ENCODE data around the gene OSM. TPM values are rescaled to one million over a fixed set of nuclear protein-coding genes. Genes with fewer than 3 reads are reported as not detected.

OSM gene
- total RNA-seq, 4 donors from 2014 or later = 4.1 to 7.7 TPM; not detected in 2

DNA sequence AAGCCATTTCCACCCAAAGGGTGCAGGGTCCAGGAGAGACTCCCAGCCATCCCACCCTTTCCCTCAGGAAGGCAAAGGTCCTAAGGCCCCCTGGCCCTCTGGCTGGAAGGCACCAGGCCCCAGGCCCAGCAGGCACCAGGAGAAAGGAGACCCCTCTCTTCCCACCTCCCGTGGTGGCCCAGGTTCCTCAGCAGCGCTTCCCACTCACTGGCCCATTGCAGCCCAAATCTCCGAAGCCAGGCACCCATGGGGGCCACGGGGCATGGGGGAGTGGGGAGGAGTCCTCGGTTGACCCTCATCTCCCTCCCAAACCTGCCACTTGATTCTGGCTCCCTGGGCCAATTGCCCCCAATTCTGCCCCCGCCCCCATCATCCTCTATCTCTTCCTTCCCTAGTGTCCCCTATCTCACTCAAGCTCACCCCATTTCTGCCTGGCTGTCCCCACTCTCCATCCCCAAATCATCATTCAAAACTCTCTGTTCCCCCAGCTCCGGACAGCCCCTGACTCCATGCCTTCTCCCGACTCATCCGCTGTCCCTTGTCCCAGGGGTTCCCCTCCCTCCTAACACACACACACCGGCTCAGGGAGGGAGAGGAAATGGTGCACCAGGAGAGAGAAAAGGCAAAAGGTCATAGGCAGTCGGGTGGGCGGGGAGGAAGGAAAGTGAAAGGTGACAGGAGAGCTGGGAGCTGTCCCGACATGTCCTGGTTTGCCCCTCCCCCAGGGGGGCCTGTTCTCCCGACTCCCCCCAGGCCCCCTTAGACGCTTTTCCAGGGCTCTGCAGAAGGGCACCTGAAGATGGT, 21.3 kb downstream of the OSM start:
- WGBS, 2 donors (ENCODE audit: low coverage in 1 of 2) = 74 to 100% methylated on average over 1 to 5 of the region's 15 CpGs
- Histone ChIP-seq H3K4me1 (peaks cover 0 to 19% (median 14%) of the 10 kb centered on the region in 3 donors), H3K27me3 (peaks cover 74% of the 10 kb centered on the region), H3K27ac (peak overlapping the region in 1 of 4 donors; percentile 64), H3K4me3 (peak overlapping the region in 1 of 2 donors; percentile 54), H3K36me3 (no peaks in the 10 kb centered on the region), H3K9me3 (no peaks in the 10 kb centered on the region)
- no peak for ATAC-seq
- TF ChIP-seq, protein P1, sequence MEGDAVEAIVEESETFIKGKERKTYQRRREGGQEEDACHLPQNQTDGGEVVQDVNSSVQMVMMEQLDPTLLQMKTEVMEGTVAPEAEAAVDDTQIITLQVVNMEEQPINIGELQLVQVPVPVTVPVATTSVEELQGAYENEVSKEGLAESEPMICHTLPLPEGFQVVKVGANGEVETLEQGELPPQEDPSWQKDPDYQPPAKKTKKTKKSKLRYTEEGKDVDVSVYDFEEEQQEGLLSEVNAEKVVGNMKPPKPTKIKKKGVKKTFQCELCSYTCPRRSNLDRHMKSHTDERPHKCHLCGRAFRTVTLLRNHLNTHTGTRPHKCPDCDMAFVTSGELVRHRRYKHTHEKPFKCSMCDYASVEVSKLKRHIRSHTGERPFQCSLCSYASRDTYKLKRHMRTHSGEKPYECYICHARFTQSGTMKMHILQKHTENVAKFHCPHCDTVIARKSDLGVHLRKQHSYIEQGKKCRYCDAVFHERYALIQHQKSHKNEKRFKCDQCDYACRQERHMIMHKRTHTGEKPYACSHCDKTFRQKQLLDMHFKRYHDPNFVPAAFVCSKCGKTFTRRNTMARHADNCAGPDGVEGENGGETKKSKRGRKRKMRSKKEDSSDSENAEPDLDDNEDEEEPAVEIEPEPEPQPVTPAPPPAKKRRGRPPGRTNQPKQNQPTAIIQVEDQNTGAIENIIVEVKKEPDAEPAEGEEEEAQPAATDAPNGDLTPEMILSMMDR (IDR thresholded peaks at IDR 0.05) = no peak
- TF ChIP-seq EP300 (IDR thresholded peaks at IDR 0.05) (no peak), POLR2A (IDR thresholded peaks at IDR 0.05) (no peak), POLR2AphosphoS5 (IDR thresholded peaks at IDR 0.05) (no peak)

DNA sequence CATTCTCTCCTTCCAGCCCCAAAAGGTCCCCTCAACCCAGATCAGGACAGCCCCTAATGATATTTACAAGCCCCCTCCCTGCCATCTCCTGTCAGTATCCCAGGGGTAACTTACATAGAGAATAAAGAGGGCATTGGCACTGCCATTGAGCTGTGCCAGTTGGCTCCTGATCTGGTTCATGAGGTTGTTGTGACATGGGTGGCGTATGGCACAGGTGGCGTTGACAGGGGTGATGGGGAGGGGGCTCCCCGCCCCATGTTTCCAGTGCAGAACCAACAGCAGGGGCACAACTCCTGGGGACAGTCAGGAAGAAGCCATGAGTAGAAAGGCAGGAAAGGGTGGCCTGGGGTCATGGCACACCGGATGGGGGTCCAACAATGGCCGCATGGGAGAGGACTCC, 22.0 kb downstream of the OSM start:
- ATAC-seq = no peak
- TF ChIP-seq, protein P1 (IDR thresholded peaks at IDR 0.05) = no peak
- TF ChIP-seq EP300 (IDR thresholded peaks at IDR 0.05) (no peak), POLR2A (IDR thresholded peaks at IDR 0.05) (no peak), POLR2AphosphoS5 (IDR thresholded peaks at IDR 0.05) (no peak)
- Histone ChIP-seq H3K27me3 (peaks cover 73% of the 10 kb centered on the region), H3K9me3 (no peaks in the 10 kb centered on the region), H3K27ac (no peak overlapping the region), H3K36me3 (no peaks in the 10 kb centered on the region), H3K4me1 (peaks cover 0 to 19% (median 14%) of the 10 kb centered on the region in 3 donors), H3K4me3 (no peak overlapping the region)
- 100% methylated on average over 2 of the region's 5 CpGs; no CpG with 5 or more reads in 1 of the 2 donors for WGBS, 2 donors (ENCODE audit: low coverage in 1 of 2)

DNA sequence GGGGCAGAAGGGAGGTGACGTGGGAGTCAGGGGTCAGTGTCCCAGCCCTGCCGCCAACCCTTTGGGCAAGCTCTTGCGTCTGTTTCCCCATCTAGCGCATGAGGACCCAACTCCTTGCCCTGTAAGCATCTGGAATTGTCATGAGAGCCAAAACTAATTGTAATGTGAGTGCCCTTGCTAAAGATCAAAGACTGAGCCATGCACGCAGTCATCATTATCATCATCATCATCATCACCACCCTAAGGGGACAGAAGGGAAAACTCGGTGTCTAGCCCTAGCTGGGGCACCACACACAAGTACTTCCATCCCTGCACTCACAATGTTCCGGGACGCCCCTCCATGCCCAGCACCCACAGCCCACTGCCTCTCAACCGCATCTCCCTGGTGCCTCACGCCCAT, 22.6 kb downstream of the OSM start:
- H3K27me3 ChIP-seq = peaks cover 67% of the 10 kb centered on the region
- no peaks in the 10 kb centered on the region for H3K9me3 ChIP-seq
- H3K4me3 ChIP-seq = no peak overlapping the region
- H3K36me3 ChIP-seq = no peaks in the 10 kb centered on the region
- ATAC-seq = no peak
- no peak overlapping the region for H3K27ac ChIP-seq
- 96% methylated on average over 10 of the region's 10 CpGs; no CpG with 5 or more reads in 1 of the 2 donors for WGBS, 2 donors (ENCODE audit: low coverage in 1 of 2)
- H3K4me1 ChIP-seq = peaks cover 0 to 19% (median 14%) of the 10 kb centered on the region in 3 donors
- TF ChIP-seq POLR2AphosphoS5 (IDR thresholded peaks at IDR 0.05) = no peak
- TF ChIP-seq, protein P1 (IDR thresholded peaks at IDR 0.05) = no peak
- TF ChIP-seq EP300 (IDR thresholded peaks at IDR 0.05) = no peak
- TF ChIP-seq POLR2A (IDR thresholded peaks at IDR 0.05) = no peak

DNA sequence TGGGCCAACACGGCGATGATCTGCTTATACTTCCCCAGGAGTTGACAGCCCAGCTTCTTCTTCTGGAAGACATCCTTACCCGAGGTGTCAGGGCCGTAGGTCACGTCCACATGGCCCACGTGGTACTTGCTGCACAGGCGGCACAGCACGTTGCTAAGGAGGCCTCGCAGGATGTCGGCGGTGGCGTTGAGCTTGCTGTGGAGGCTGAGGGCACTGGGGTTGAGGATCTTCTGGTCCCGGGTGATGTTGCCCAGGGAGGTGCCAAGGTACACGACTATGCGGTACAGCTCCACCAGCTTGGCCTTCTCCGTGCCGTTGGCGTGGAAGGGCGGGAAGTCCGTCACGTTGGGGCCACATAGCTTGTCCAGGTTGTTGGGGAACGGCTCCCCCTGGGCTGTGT, 23.0 kb downstream of the OSM start:
- Histone ChIP-seq H3K36me3 (no peaks in the 10 kb centered on the region), H3K4me1 (peaks cover 0 to 19% (median 14%) of the 10 kb centered on the region in 3 donors), H3K27me3 (peaks cover 63% of the 10 kb centered on the region), H3K4me3 (no peak overlapping the region), H3K9me3 (no peaks in the 10 kb centered on the region), H3K27ac (no peak overlapping the region)
- ATAC-seq = no peak
- TF ChIP-seq POLR2A (IDR thresholded peaks at IDR 0.05) (no peak), EP300 (IDR thresholded peaks at IDR 0.05) (no peak), POLR2AphosphoS5 (IDR thresholded peaks at IDR 0.05) (no peak)
- TF ChIP-seq, protein P1 (IDR thresholded peaks at IDR 0.05) = no peak
- 80 to 91% methylated on average over 3 to 4 of the region's 22 CpGs for WGBS, 2 donors (ENCODE audit: low coverage in 1 of 2)

Measured in gastroesophageal sphincter (tissue), 4 donors.